Sigmoid colon (tissue), 4 donors: Measurements from ENCODE around the gene COL1A1.

ENCODE experiments used
- CTCF ChIP-seq, 4 experiments: fragments of 450-650 bp in 3 of 4; fragments of 200-600 bp in 1 of 4; IDR thresholded peaks; one replicate each; pipeline ENCODE4 v1.5.1; 2016 to 2019; ENCODE audit warnings: antibody characterized with exemption in 4 of 4, mild to moderate bottlenecking in 3 of 4, moderate library complexity in 2 of 4
- POLR2AphosphoS5 ChIP-seq, 4 donors: sonication (generic); formaldehyde crosslinking; IDR thresholded peaks; one replicate each; pipeline ENCODE4 v1.6.1; 2017; ENCODE audit warnings: antibody characterized with exemption in 4 of 4

DNA sequence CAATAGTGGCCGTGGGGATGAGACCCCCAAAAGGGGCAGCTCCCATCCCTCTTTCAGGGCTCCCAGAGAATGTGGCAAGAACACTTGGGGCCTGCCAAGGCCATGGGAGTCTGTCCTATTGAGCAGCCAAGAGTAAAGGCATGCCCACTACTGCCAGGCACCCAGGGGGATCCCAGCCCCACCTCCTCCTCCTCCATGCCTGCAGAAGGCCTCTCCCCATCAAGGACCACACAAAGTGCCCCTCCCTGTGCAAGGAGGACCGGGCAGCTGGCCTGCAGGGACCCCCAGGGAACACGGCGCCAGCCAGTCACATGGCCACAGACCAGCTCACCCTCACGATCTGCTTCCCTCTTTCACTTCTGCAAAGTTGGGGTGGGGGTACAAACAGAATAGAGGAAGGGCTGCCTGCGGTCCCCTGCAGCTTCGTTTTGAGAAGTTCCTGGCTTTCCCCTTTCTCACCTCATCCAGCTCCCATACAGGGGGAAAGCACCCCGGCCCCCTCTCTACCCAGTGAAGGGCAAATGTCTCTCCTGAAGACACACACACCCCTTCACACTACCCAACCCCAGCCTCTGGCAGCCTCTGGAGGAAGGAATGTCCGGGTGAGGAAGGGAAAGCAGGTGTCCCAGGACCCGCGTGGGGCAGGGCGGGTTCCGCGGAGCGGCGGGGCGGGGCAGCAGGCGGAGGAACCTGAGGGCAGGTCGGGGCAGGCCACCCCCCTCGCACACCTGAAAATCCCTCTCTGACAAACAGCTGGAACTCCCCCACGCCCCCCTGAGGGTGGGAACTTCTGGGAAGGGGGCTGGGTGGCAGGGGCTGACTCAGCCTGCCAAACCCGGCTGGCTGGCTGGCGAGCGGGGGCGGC is 53.0 kb downstream of the COL1A1 start:
- TF ChIP-seq CTCF (IDR thresholded peaks at IDR 0.05) = peak in 2 of 4 experiments; percentile 14 to 27
- no peak for TF ChIP-seq POLR2AphosphoS5 (IDR thresholded peaks at IDR 0.05)
